Ramos (cell line): ENCODE data around the gene PPP1R2C.

Experiments
- in situ Hi-C: fragments of 300-500 bp; cut with MboI; formaldehyde crosslinking; loops from one replicate; pipeline ENCODE4 v1.14.3; 2022; ENCODE audit warnings: low sequenced_read_pairs; ENCODE audit not compliant: unreplicated experiment

Gene PPP1R2C

GRCh38 chrX:42778096-42778495 lies at the start of gene PPP1R2C:
Gene PPP1R2C, minus strand, starts transcription at chrX:42778163. Its CDS starts 84 bp downstream, at chrX:42778079.
- in situ Hi-C loops: no loop called here

GRCh38 chrX:42825201-42825600 lies 47.2 kb upstream of the PPP1R2C start:
- in situ Hi-C loops: no loop called here

- in situ Hi-C loops: no loop called here
Measured at GRCh38 chrX:42824541-42824940, 46.6 kb upstream of the PPP1R2C start.

GRCh38 chrX:42823443-42823842 lies 45.5 kb upstream of the PPP1R2C start:
- in situ Hi-C loops: no loop called here

GRCh38 chrX:42821803-42822443 lies 44.0 kb upstream of the PPP1R2C start:
- in situ Hi-C loops: no loop called here

- in situ Hi-C loops: no loop called here
Measured at GRCh38 chrX:42818151-42818921, 40.4 kb upstream of the PPP1R2C start.

- in situ Hi-C loops: no loop called here
Measured at GRCh38 chrX:42809569-42809968, 31.6 kb upstream of the PPP1R2C start.

GRCh38 chrX:42807393-42807792 lies 29.4 kb upstream of the PPP1R2C start:
- in situ Hi-C loops: no loop called here

GRCh38 chrX:42804524-42804923 lies 26.6 kb upstream of the PPP1R2C start:
- in situ Hi-C loops: no loop called here

- in situ Hi-C loops: no loop called here
Measured at GRCh38 chrX:42803320-42803719, 25.4 kb upstream of the PPP1R2C start.

GRCh38 chrX:42797651-42798269 lies 19.8 kb upstream of the PPP1R2C start:
- in situ Hi-C loops: no loop called here

- in situ Hi-C loops: no loop called here
Measured at GRCh38 chrX:42783451-42783850, 5.5 kb upstream of the PPP1R2C start.

- in situ Hi-C loops: no loop called here
Measured at GRCh38 chrX:42776195-42776594, 1.8 kb downstream of the PPP1R2C start.

GRCh38 chrX:42772874-42773273 lies 5.1 kb downstream of the PPP1R2C start:
- in situ Hi-C loops: no loop called here

- in situ Hi-C loops: no loop called here
Measured at GRCh38 chrX:42771506-42772335, 6.2 kb downstream of the PPP1R2C start.

GRCh38 chrX:42770566-42770965 lies 7.4 kb downstream of the PPP1R2C start:
- in situ Hi-C loops: no loop called here

- in situ Hi-C loops: no loop called here
Measured at GRCh38 chrX:42759881-42760280, 18.1 kb downstream of the PPP1R2C start.

GRCh38 chrX:42755815-42756214 lies 22.1 kb downstream of the PPP1R2C start:
- in situ Hi-C loops: no loop called here

- in situ Hi-C loops: no loop called here
Measured at GRCh38 chrX:42754603-42755002, 23.4 kb downstream of the PPP1R2C start.

GRCh38 chrX:42754115-42754514 lies 23.8 kb downstream of the PPP1R2C start:
- in situ Hi-C loops: no loop called here

GRCh38 chrX:42752730-42753129 lies 25.2 kb downstream of the PPP1R2C start:
- in situ Hi-C loops: no loop called here
